HG03558 (cell line): ENCODE results near the gene TTC4.
"Not testable (repeated sequence)": the region's sequence is repeated elsewhere in the genome, so short reads cannot be mapped to it uniquely, and the experiment has no call there.

Experiments
- ATAC-seq: cut with Tn5 transposase; IDR thresholded peaks from one replicate; pipeline ENCODE4 v1.9.1; 2021; ENCODE audit warnings: moderate number of reproducible peaks; ENCODE audit not compliant: unreplicated experiment; ENCODE audit errors: extremely low read depth

The TTC4 gene

GRCh38 chr1:54745274-54745673 lies 29.6 kb downstream of the TTC4 start:
- no peak for ATAC-seq

GRCh38 chr1:54745864-54746263 lies 30.2 kb downstream of the TTC4 start:
- ATAC-seq, result no peak

GRCh38 chr1:54748094-54748835 lies 32.6 kb downstream of the TTC4 start:
- no peak for ATAC-seq

- ATAC-seq, result no peak
These were observed 34.9 kb downstream of the TTC4 start for GRCh38 chr1:54750596-54750995.

- no peak for ATAC-seq
These were observed 35.8 kb downstream of the TTC4 start for GRCh38 chr1:54751426-54751825.

GRCh38 chr1:54754045-54754444 lies 38.4 kb downstream of the TTC4 start:
- ATAC-seq, result no peak

GRCh38 chr1:54754486-54755285 lies 39.0 kb downstream of the TTC4 start:
- no peak for ATAC-seq

GRCh38 chr1:54757833-54758232 lies 42.2 kb downstream of the TTC4 start:
- ATAC-seq, result no peak

GRCh38 chr1:54758678-54759348 lies 43.2 kb downstream of the TTC4 start:
- no peak for ATAC-seq

GRCh38 chr1:54763816-54764132 lies 48.1 kb downstream of the TTC4 start:
- no peak for ATAC-seq

GRCh38 chr1:54764133-54764921 lies 48.7 kb downstream of the TTC4 start, which contains the start of gene PARS2:
PARS2 (minus strand) TSS chr1:54764523; CDS start chr1:54759161, 5,362 bp downstream.
- ATAC-seq, result peak; percentile 92

- ATAC-seq, result peak; percentile 5
These were observed 49.4 kb downstream of the TTC4 start for GRCh38 chr1:54764922-54765561.

- ATAC-seq, result no peak
These were observed 51.1 kb downstream of the TTC4 start for GRCh38 chr1:54766726-54767125.

- ATAC-seq, result no peak
These were observed 51.9 kb downstream of the TTC4 start for GRCh38 chr1:54767526-54767925.

- ATAC-seq, result no peak
These were observed 52.4 kb downstream of the TTC4 start for GRCh38 chr1:54768093-54768492.

GRCh38 chr1:54772951-54773350 lies 57.3 kb downstream of the TTC4 start:
- ATAC-seq, result no peak

- no peak for ATAC-seq
These were observed 59.3 kb downstream of the TTC4 start for GRCh38 chr1:54774820-54775498.

GRCh38 chr1:54775828-54776721 lies 60.4 kb downstream of the TTC4 start:
- ATAC-seq, result not testable (repeated sequence)
